Keratinocyte (primary cell): ENCODE results near the gene FAM227A. TPM values are rescaled to one million over a fixed set of nuclear protein-coding genes. Genes with fewer than 3 reads are reported as not detected.
A peak's percentile ranks its signal among the peaks of the same experiment; 100 is the strongest.

Experiments
- DNase-seq: peaks from one replicate; pipeline ENCODE4 v3.0.0-alpha.2; 2011; ENCODE audit warnings: low read depth, missing footprints, low spot score
- FAIRE-seq: peaks from 2 replicates; lab custom pipeline; 2011; peaks lifted over from hg19 to GRCh38; lab: Jason Lieb, UNC
- H2AFZ ChIP-seq: 2 replicates; pipeline ENCODE4 v1.6.0; 2012; ENCODE audit warnings: low read length, control low read depth, inconsistent platforms; ENCODE audit not compliant: control insufficient read depth
- H3K27ac ChIP-seq: 2 replicates; pipeline ENCODE4 v1.5.1; 2011; ENCODE audit warnings: low read length; ENCODE audit not compliant: control insufficient read depth, insufficient read depth
- H3K27me3 ChIP-seq: 3 replicates; pipeline ENCODE4 v1.6.0; 2011; ENCODE audit warnings: low read length; ENCODE audit not compliant: control insufficient read depth, insufficient read depth; ENCODE audit errors: extremely low read depth
- H3K36me3 ChIP-seq, 2 experiments: 2 replicates in 1 of 2; 3 replicates in 1 of 2; pipeline ENCODE4 v1.5.1; 2011; ENCODE audit warnings: low read length in 2 of 2, mild to moderate bottlenecking in 1 of 2; ENCODE audit not compliant: control insufficient read depth in 2 of 2, insufficient read depth in 2 of 2; ENCODE audit errors: extremely low read depth in 1 of 2
- H3K4me1 ChIP-seq: 3 replicates; pipeline ENCODE4 v1.5.1; 2011; ENCODE audit warnings: low read length; ENCODE audit not compliant: control insufficient read depth, insufficient read depth; ENCODE audit errors: extremely low read depth
- H3K4me2 ChIP-seq: 3 replicates; pipeline ENCODE4 v1.6.0; 2011; ENCODE audit warnings: low read depth, low read length; ENCODE audit not compliant: control insufficient read depth, insufficient read depth; ENCODE audit errors: extremely low read depth
- H3K4me3 ChIP-seq, 3 experiments: fragments of 200-600 bp in 1 of 3; sonication (generic) in 1 of 3; 2 replicates in 2 of 3; 3 replicates in 1 of 3; pipeline ENCODE4 v1.5.1; 2011 to 2016; ENCODE audit warnings: low read length in 3 of 3, mild to moderate bottlenecking in 3 of 3, control low read depth in 2 of 3, inconsistent platforms in 1 of 3, low read depth in 1 of 3, mixed read lengths in 1 of 3, mixed run types in 1 of 3, moderate library complexity in 1 of 3; ENCODE audit not compliant: control insufficient read depth in 2 of 3, insufficient read depth in 2 of 3; ENCODE audit errors: extremely low read depth in 1 of 3
- H3K79me2 ChIP-seq: 2 replicates; pipeline ENCODE4 v1.6.0; 2012; ENCODE audit warnings: low read length; ENCODE audit not compliant: control insufficient read depth, insufficient read depth
- H3K9ac ChIP-seq: 3 replicates; pipeline ENCODE4 v1.6.0; 2011; ENCODE audit warnings: low read length; ENCODE audit not compliant: control insufficient read depth, insufficient read depth; ENCODE audit errors: extremely low read depth
- H3K9me1 ChIP-seq: 3 replicates; pipeline ENCODE4 v1.6.0; 2011; ENCODE audit warnings: low read length; ENCODE audit not compliant: control insufficient read depth, insufficient read depth; ENCODE audit errors: extremely low read depth
- H3K9me3 ChIP-seq: 2 replicates; pipeline ENCODE4 v1.5.1; 2012; ENCODE audit warnings: low read depth, low read length; ENCODE audit not compliant: control insufficient read depth
- H4K20me1 ChIP-seq: 3 replicates; pipeline ENCODE4 v1.6.0; 2011; ENCODE audit warnings: low read length; ENCODE audit not compliant: control insufficient read depth, insufficient read depth; ENCODE audit errors: extremely low read depth
- CTCF ChIP-seq, 3 experiments: IDR thresholded peaks in 1 of 3; conservative IDR thresholded peaks in 1 of 3; optimal IDR thresholded peaks in 1 of 3; 2 replicates in 2 of 3; 3 replicates in 1 of 3; pipeline versions ENCODE3 to v1.5.1; 2011; ENCODE audit warnings: low read length in 3 of 3, mild to moderate bottlenecking in 3 of 3, moderate library complexity in 2 of 3, control low read depth in 1 of 3, inconsistent platforms in 1 of 3; ENCODE audit not compliant: insufficient read depth in 2 of 3; ENCODE audit errors: extremely low read depth in 1 of 3
- EZH2 ChIP-seq: IDR thresholded peaks from one replicate; pipeline ENCODE4 v1.6.1; 2012; ENCODE audit warnings: inconsistent platforms, mild to moderate bottlenecking, low read length, moderate library complexity
- dilution Hi-C: fragments of 300-500 bp; cut with MboI; formaldehyde crosslinking; loops from one replicate; pipeline ENCODE4 v1.7.0; 2020; ENCODE audit warnings: low sequenced_read_pairs; ENCODE audit not compliant: extremely low pct_ligation_motif_present
- polyA plus RNA-seq, 5 experiments: library from polyadenylated mRNA; depleted of rRNA in 3 of 5; stranded (reverse) in 3 of 5; stranded (forward) in 1 of 5; unstranded in 1 of 5; fragments of >200 nt; gene quantifications; 1 replicate in 1 of 5; 2 replicates in 3 of 5; 3 replicates in 1 of 5; pipeline versions ENCODE4 v1.2.1 to v1.2.3, GENCODE V29; 2011 to 2012; ENCODE audit warnings: missing spikeins in 2 of 5, low read depth in 1 of 5, low replicate concordance in 1 of 5

Gene FAM227A
- polyA plus RNA-seq, 1 donor (not counting 4 experiments of a cell fraction or from before 2014, with no cell fraction given), result 1.1 TPM

- Histone ChIP-seq H3K4me3 (peak overlapping the region; percentile 46 to 69 (median 61)), H3K27ac (peak overlapping the region; percentile 17), H3K9me1 (no peaks in the 10 kb centered on the region), H3K27me3 (no peaks in the 10 kb centered on the region), H3K4me2 (peak overlapping the region; percentile 95), H3K9me3 (no peaks in the 10 kb centered on the region), H3K79me2 (no peaks in the 10 kb centered on the region), H3K36me3 (no peaks in the 10 kb centered on the region), H4K20me1 (no peaks in the 10 kb centered on the region), H3K4me1 (peaks cover 7% of the 10 kb centered on the region), H3K9ac (peak overlapping the region; percentile 66), H2AFZ (peak overlapping the region; percentile 92)
- peak in 1 of 3 experiments; percentile 33 for TF ChIP-seq CTCF (optimal IDR thresholded peaks at IDR 0.05 in 1 of 3, IDR thresholded peaks at IDR 0.05 in 1 of 3, conservative IDR thresholded peaks at IDR 0.05 in 1 of 3; ENCODE audit: extremely low read depth in 1 of 3, insufficient read depth in 2 of 3, low read length in 3 of 3)
- no peak for TF ChIP-seq EZH2
- peak; percentile 74 for FAIRE-seq
- DNase-seq, result no peak
- dilution Hi-C loops, result no loop called here
Observed at GRCh38 chr22:38570779-38571364, 85.3 kb downstream of the FAM227A start.

- no peaks in the 10 kb centered on the region for H3K9me3 ChIP-seq
- peak within 1 kb of the TSS; percentile 92 for H2AFZ ChIP-seq
- H3K36me3 ChIP-seq, result no peaks in the 10 kb centered on the region
- H3K4me1 ChIP-seq, result peaks cover 7% of the 10 kb centered on the region
- no peak for TF ChIP-seq EZH2
- no peak for TF ChIP-seq CTCF (optimal IDR thresholded peaks at IDR 0.05 in 1 of 3, IDR thresholded peaks at IDR 0.05 in 1 of 3, conservative IDR thresholded peaks at IDR 0.05 in 1 of 3; ENCODE audit: extremely low read depth in 1 of 3, insufficient read depth in 2 of 3, low read length in 3 of 3)
- H3K9ac ChIP-seq, result peak within 1 kb of the TSS; percentile 73
- no peaks in the 10 kb centered on the region for H3K27me3 ChIP-seq
- H4K20me1 ChIP-seq, result no peaks in the 10 kb centered on the region
- no peaks in the 10 kb centered on the region for H3K9me1 ChIP-seq
- DNase-seq (peak; percentile 36), FAIRE-seq (no peak)
- dilution Hi-C loops, result no loop called here
- peak within 1 kb of the TSS; percentile 95 for H3K4me2 ChIP-seq
- no peaks in the 10 kb centered on the region for H3K79me2 ChIP-seq
- peak within 1 kb of the TSS; percentile 52 for H3K27ac ChIP-seq
- peak within 1 kb of the TSS; percentile 46 to 78 (median 61) for H3K4me3 ChIP-seq
Observed at GRCh38 chr22:38569972-38570778, 86.0 kb downstream of the FAM227A start, which contains the start of gene DMC1. Gene DMC1 (minus strand): TSS chr22:38570183. CDS start chr22:38568256, 1,927 bp downstream.
